Hippocampal formation (tissue), 2 donors: ENCODE measurements around the gene PTH2R.
"Not testable (repeated sequence)": the region's sequence is repeated elsewhere in the genome, so short reads cannot be mapped to it uniquely, and the experiment has no call there.

Experiments
- DNase-seq, 2 donors: peaks; one replicate each; lab custom pipeline; 2025; lab: John Stamatoyannopoulos, UW

The PTH2R gene

GRCh38 chr2:208482453-208483015 lies 75.9 kb downstream of the PTH2R start:
- DNase-seq: not testable (repeated sequence)

GRCh38 chr2:208485390-208485789 lies 78.8 kb downstream of the PTH2R start:
- no peak for DNase-seq

GRCh38 chr2:208488686-208489564 lies 82.3 kb downstream of the PTH2R start:
- DNase-seq: no peak

- no peak for DNase-seq
Measured at GRCh38 chr2:208489687-208490086, 83.1 kb downstream of the PTH2R start.

GRCh38 chr2:208490492-208490891 lies 83.9 kb downstream of the PTH2R start:
- DNase-seq: no peak

- no peak for DNase-seq
Measured at GRCh38 chr2:208491641-208492040, 85.0 kb downstream of the PTH2R start.

- DNase-seq: no peak
Measured at GRCh38 chr2:208492069-208492468, 85.5 kb downstream of the PTH2R start.

GRCh38 chr2:208493186-208493585 lies 86.6 kb downstream of the PTH2R start:
- DNase-seq: no peak

- DNase-seq: no peak
Measured at GRCh38 chr2:208496129-208496528, 89.5 kb downstream of the PTH2R start.

GRCh38 chr2:208501206-208501605 lies 94.6 kb downstream of the PTH2R start:
- DNase-seq: no peak

GRCh38 chr2:208502288-208502687 lies 95.7 kb downstream of the PTH2R start:
- DNase-seq: no peak

GRCh38 chr2:208505365-208505764 lies 98.8 kb downstream of the PTH2R start:
- DNase-seq: not testable (repeated sequence)

GRCh38 chr2:208509586-208509985 lies 103.0 kb downstream of the PTH2R start:
- DNase-seq: no peak

GRCh38 chr2:208511016-208511415 lies 104.4 kb downstream of the PTH2R start:
- DNase-seq: no peak

GRCh38 chr2:208511573-208511972 lies 105.0 kb downstream of the PTH2R start:
- no peak for DNase-seq

- DNase-seq: no peak
Measured at GRCh38 chr2:208515099-208515498, 108.5 kb downstream of the PTH2R start.

- not testable (repeated sequence) for DNase-seq
Measured at GRCh38 chr2:208523069-208523468, 116.5 kb downstream of the PTH2R start.

GRCh38 chr2:208525165-208525564 lies 118.6 kb downstream of the PTH2R start:
- not testable (repeated sequence) for DNase-seq

- DNase-seq: no peak
Measured at GRCh38 chr2:208529796-208530195, 123.2 kb downstream of the PTH2R start.

- no peak for DNase-seq
Measured at GRCh38 chr2:208531361-208531760, 124.8 kb downstream of the PTH2R start.

GRCh38 chr2:208535578-208535977 lies 129.0 kb downstream of the PTH2R start:
- DNase-seq: not testable (repeated sequence)

GRCh38 chr2:208541461-208541988 lies 134.9 kb downstream of the PTH2R start:
- DNase-seq: no peak

- DNase-seq: no peak
Measured at GRCh38 chr2:208541989-208542464, 135.4 kb downstream of the PTH2R start.
